ENCODE data around the gene RBMS3.
"Not testable (repeated sequence)": the region's sequence is repeated elsewhere in the genome, so short reads cannot be mapped to it uniquely, and the experiment has no call there.

RBMS3 gene

GRCh38 chr3:29429055-29429679 is 148.3 kb downstream of the RBMS3 start:
- no peak for DNase-seq (ENCODE audit: low spot score)

GRCh38 chr3:29430558-29430971 is 149.7 kb downstream of the RBMS3 start:
- DNase-seq (ENCODE audit: low spot score): no peak

DNA sequence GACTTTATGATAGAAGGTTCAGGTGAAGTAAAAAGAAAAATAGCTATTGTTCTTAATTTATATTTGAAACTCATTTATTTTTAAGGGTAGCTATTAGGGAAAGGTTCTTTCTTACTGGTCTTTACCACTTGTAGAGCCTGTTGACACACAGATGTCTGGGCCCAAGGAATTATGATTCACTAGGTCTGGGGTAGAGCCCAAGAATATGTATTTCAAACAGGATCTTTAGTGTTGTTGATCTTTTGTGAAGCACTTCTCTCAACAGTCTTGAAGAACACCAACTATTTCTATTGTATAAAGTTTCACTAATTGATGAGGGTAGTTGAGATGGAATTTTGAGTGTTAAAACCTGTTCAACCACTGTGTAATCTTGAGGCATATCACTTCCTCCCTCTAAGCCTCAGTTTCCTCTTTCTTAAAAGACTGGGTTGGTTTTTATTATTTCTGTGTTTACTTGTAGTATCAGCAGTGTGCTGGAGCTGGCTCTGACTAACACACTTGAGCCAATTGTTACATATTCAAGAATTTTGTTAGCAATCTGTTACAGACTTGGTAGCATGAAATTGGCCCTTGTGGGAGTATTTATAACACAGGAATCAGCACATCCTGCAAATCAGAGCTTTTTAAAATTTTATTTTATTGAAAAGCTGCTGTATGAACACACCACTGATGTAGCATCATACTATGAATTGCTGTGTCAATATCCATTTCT is 155.9 kb downstream of the RBMS3 start:
- no peak for DNase-seq (ENCODE audit: low spot score)

- DNase-seq (ENCODE audit: low spot score): no peak
Measured at GRCh38 chr3:29438580-29438979, 157.7 kb downstream of the RBMS3 start.

DNA sequence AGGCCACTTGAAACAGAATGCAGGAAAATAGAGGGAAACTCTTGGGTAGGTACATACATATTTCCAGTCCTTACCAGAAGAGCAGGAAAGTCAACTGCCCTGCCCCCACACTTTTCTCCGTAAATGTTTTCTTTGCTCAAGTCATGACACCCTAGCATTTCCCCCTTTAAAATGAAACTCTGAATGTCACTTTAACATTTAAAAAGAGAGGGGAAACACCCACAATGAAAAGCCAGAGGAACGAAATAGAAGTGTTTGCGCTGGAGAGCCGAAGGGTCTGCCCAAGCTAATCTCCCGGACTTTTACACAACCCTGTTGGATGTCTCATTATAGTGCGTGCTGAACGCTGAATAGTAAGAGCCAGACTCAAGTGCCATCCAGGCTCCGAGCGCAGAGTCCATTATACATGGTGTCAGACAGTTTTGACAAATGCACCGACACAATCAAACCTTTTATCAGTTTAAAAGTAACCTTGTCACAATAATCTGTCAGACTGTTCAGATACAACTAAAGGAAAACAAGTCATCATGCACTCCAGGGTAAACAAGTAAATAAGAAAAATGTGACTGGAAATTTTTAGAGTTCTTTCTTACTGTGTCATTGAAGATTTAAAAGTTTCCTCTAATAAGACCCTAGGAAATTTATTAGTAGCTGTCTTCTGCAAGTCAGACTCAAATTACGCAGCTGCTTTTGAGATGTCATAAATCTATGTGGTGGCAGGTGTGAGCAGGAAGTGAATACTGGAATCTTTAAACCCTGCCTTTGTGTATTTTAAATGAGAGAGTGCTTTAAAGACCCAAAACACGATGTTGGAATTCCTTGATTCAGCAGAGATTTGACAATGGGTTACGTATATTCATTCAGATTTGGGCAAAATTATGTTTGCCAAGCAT is 159.8 kb downstream of the RBMS3 start:
- no peak for DNase-seq (ENCODE audit: low spot score)

GRCh38 chr3:29441422-29441821 is 160.6 kb downstream of the RBMS3 start:
- DNase-seq (ENCODE audit: low spot score): no peak

GRCh38 chr3:29447946-29448627 is 167.2 kb downstream of the RBMS3 start:
- peak; percentile 67 for DNase-seq (ENCODE audit: low spot score)

GRCh38 chr3:29451920-29452319 is 171.0 kb downstream of the RBMS3 start:
- DNase-seq (ENCODE audit: low spot score): no peak

DNA sequence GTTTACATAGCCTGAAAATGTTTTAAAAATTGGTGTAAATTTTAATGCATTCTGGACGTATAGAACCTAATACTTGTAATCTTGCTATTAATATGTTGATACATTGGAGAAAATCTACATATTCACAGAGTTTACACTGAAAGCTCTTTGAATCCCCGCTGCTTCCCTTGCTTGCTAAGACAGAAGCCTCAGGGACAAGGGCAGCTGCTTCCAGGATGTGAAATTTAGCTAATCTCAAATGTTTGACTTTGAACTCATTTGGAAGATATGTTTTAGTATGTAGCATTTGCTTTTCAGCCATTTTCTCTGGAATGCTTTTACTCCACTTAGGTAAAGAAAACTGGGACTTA is 172.0 kb downstream of the RBMS3 start:
- no peak for DNase-seq (ENCODE audit: low spot score)

DNA sequence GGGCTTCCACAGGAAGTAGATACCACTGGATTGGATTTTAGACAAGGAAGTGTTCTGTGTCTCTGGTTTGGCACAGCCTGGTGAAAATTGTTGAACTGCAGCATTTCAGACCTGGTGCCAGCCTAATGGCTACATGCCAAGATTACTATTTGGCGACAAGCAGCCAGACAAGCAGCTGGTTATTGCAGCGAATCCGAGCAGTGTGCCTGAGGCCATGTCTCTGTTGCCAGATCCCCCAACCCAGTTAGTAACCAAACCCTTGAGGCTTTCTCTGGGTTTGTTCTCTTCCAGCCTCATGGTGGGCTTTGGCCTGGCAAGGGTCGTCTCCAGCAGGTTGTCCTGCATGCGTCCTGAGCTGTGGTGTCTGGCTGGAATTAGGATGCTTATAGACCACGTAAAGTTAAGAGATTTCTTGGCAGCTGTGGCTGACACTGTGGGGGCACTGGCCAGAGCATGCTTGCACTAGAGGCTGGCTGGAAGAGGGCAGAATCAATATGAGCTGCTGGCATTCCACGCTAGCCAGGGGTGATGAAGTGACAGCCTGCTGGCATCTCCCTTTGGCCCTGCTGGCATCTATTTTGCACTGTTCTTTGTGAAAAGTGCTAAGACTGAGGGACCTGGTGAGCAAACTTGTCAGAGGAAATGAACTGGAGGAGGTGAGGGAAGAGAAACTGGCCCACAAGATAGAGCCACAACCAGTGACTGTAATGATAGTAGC is 172.6 kb downstream of the RBMS3 start:
- DNase-seq (ENCODE audit: low spot score): peak; percentile 63

- DNase-seq (ENCODE audit: low spot score): peak; percentile 89
Measured at GRCh38 chr3:29454161-29454611, 173.3 kb downstream of the RBMS3 start.

DNA sequence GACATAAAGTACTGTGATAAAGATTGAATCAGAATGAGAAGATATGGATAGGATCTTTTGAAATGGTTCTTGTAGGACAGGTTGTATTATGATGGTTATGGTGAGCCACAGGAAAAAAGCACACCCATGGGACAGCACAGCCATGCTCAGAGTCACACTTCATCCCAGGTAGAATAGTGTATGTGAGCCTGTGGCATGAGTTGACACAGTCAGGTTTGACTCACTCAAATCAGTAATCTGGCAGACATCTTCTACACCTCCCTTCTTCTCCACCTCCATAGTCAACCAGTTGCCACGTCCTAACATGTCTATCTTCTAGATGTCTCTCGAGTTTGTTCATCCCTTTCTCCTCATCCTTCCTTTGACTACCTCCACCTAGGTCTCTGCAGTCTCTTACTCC is 176.0 kb downstream of the RBMS3 start:
- DNase-seq (ENCODE audit: low spot score): no peak

- no peak for DNase-seq (ENCODE audit: low spot score)
Measured at GRCh38 chr3:29463304-29463703, 182.4 kb downstream of the RBMS3 start.

DNA sequence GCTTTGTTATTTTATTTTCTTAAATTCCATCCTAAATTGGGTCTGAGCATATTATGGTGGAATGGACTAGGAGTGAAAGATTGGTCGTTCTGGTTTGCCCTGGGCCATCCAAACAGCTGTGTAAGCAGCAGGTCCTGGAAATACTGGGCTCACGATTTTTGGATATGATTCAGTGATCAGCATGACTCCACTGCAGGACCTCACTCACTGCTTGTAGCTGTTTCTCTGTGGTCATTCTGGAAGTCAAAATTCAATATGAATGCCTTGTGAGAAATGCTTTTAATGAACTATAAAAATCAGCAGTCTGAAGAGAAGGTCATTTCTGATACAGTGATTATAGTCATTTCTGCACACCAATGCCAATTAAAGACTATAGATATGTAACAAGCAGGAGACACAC is 185.0 kb downstream of the RBMS3 start:
- peak; percentile 8 for DNase-seq (ENCODE audit: low spot score)

DNA sequence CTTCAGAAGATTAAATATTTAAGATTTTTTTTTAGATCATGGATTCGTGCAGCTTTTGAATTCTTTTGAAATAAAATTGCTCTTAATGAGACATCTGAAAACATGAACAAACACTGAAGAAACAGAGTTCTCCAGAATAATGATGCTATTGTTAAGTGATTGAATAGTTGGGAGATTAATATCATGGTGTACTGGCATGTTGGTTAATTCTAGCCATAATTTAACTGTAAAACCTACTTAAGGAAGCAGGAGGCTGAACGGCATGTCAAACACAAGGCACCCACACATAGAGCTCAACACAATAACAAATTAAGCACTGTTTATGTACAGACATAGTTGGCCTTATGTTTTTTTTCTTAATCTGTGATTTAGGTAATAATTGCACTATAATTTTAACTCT is 185.6 kb downstream of the RBMS3 start:
- no peak for DNase-seq (ENCODE audit: low spot score)

GRCh38 chr3:29468187-29468586 is 187.3 kb downstream of the RBMS3 start:
- no peak for DNase-seq (ENCODE audit: low spot score)

DNA sequence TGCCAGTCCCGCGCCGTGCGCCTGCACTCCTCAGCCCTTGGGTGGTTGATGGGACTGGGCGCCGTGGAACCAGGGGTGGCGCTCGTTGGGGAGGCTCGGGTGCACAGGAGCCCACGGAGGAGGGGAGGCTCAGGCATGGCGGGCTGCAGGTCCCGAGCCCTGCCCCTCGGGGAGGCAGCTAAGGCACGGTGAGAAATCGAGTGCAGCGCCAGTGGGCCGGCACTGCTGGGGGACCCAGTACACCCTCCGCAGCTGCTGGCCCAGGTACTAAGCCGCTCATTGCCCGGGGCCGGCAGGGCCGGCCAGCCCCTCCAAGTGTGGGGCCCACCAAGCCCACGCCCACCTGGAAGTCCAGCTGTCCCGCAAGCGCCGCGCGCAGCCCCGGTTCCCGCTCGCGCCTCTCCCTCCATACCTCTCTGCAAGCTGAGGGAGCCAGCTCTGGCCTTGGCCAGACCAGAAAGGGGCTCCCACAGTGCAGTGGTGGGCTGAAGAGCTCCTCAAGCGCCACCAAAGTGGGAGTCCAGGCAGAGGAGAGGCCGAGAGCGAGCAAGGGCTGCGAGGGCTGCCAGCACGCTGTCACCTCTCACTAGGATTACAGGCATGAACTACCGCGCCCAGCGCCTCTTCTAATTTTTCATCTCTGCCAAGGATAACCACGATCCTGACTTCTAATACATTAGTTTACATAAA is 192.8 kb downstream of the RBMS3 start:
- not testable (repeated sequence) for DNase-seq (ENCODE audit: low spot score)

GRCh38 chr3:29475305-29475840 is 194.5 kb downstream of the RBMS3 start:
- DNase-seq (ENCODE audit: low spot score): no peak

DNA sequence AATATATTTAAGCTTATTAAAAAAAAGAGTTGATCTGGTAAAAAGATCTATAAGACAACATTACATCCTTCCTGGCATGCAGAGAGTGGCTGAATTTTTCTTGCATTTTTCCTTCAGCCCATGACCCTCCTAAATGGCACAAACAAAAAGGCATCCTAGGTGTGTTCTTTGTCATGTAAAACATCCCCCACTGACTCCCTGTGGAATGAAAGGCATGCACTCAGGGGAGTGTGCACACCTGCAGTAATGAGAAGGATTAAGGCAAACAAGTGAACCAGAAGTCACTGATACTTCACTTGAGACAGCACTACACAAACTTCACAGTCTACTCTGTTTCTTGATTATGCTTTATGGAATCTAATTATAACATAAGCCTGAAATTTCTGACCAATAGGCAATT is 195.0 kb downstream of the RBMS3 start:
- DNase-seq (ENCODE audit: low spot score): no peak

DNA sequence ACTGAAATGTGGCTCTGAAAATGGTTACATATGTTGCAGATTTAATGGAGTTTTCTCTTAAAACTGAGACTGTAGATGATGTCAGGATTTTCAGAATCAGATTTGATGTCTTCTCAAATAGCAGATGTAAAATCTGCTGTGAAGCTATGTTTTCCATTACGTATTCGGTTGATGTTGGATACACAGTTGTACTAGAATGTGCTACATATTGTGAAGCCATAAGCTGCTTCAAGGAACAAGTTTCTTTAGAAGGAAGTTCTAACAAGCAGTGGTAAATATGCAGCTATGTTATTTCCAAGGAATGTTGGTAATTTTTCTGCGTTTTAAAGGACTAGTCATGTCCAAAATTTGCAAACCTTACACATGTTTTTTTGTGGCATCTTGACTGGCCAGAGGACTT is 197.7 kb downstream of the RBMS3 start:
- DNase-seq (ENCODE audit: low spot score): no peak

GRCh38 chr3:29481249-29481648 is 200.4 kb downstream of the RBMS3 start:
- DNase-seq (ENCODE audit: low spot score): no peak
